ENCODE measurements around the gene ZNF428. TPM values are rescaled to one million over a fixed set of nuclear protein-coding genes. Genes with fewer than 3 reads are reported as not detected.

Gene ZNF428
- total and polyA plus RNA-seq, 2 of the 8 experiments (the other 6 are each of a cell fraction or from before 2014, with no cell fraction given) = 7.8 to 16.7 TPM

GRCh38 chr19:43651758-43652545, 32.5 kb upstream of the ZNF428 start:
- Histone ChIP-seq H2AFZ (ENCODE audit: low read length) (no peak overlapping the region), H3K79me2 (ENCODE audit: control insufficient read depth in 1 of 2, insufficient read depth in 2 of 2, low read length in 2 of 2) (no peaks in the 10 kb centered on the region), H2BK15ac (ENCODE audit: low read length) (no peak overlapping the region), H3K14ac (ENCODE audit: insufficient read length) (no peak overlapping the region), H2BK5ac (ENCODE audit: low read depth, low read length) (no peak overlapping the region), H4K8ac (ENCODE audit: extremely low read depth, insufficient read depth, low read length) (no peak overlapping the region; the same call in 1 of the 2 replicates), H3K23me2 (ENCODE audit: low read depth, low read length) (no peaks in the 10 kb centered on the region), H3K23ac (ENCODE audit: insufficient read length) (no peak overlapping the region), H3K79me1 (ENCODE audit: low read depth, low read length) (no peaks in the 10 kb centered on the region), H2BK12ac (ENCODE audit: low read depth, low read length) (no peak overlapping the region), H3K4me1 (replicated peaks in 1 of 4; ENCODE audit: control insufficient read depth in 3 of 4, insufficient read depth in 4 of 4, low read length in 3 of 4) (no peaks in the 10 kb centered on the region; a peak in 1 of 7 replicates), H3K4ac (replicated peaks; ENCODE audit: insufficient read length, low read depth, low read length) (no peak overlapping the region), H3K36me3 (ENCODE audit: control insufficient read depth in 2 of 4, insufficient read depth in 4 of 4, low read length in 3 of 4) (peaks cover 6 to 26% (median 17%) of the 10 kb centered on the region in 4 experiments; a peak in 5 of 8 replicates), H3K18ac (ENCODE audit: extremely low read depth, low read length) (no peak overlapping the region), H3K56ac (replicated peaks; ENCODE audit: insufficient read length, low read depth, low read length) (no peak overlapping the region), H2BK20ac (ENCODE audit: low read length) (no peak overlapping the region), H3K27ac (ENCODE audit: low read depth, low read length) (no peak overlapping the region), H3K9ac (replicated peaks in 1 of 4; ENCODE audit: extremely low read depth in 1 of 4, low read depth in 3 of 4, low read length in 3 of 4) (no peak overlapping the region), H3K27me3 (replicated peaks in 1 of 4; ENCODE audit: control insufficient read depth in 3 of 4, extremely low read depth in 1 of 4, insufficient read depth in 3 of 4, low read length in 3 of 4) (no peaks in the 10 kb centered on the region), H3K9me3 (ENCODE audit: insufficient read depth in 2 of 2, low read depth in 1 of 2, low read length in 1 of 2) (no peaks in the 10 kb centered on the region; a peak in 1 of 4 replicates), H2BK120ac (replicated peaks; ENCODE audit: low read depth, low read length) (no peak overlapping the region), H4K91ac (replicated peaks; ENCODE audit: insufficient read length, low read length) (no peak overlapping the region), H3K4me2 (ENCODE audit: insufficient read depth in 1 of 2, low read depth in 2 of 2, low read length in 2 of 2) (no peak overlapping the region), H4K20me1 (replicated peaks in 1 of 2; ENCODE audit: control insufficient read depth in 1 of 2, insufficient read depth in 2 of 2, low read length in 2 of 2) (no peaks in the 10 kb centered on the region), H3K4me3 (ENCODE audit: extremely low read depth in 1 of 4, insufficient read depth in 2 of 4, low read depth in 3 of 4, low read length in 4 of 4) (no peak overlapping the region), H2AK5ac (ENCODE audit: low read depth, low read length) (no peak overlapping the region), H4K5ac (ENCODE audit: insufficient read length, low read depth, low read length) (no peak overlapping the region)
- ChIA-PET POLR2A (ENCODE audit: partially characterized antibody) (interaction anchor here (1.2 kb wide), 1 partner anchor 10 kb away, joined by 3 read pairs; no protein-coding TSS in a partner anchor), CTCF (ENCODE audit: partially characterized antibody) (interaction anchor here (0.7 to 4.2 kb wide), 24 partner anchors 10 to 1483 kb away, joined by 3 to 32 read pairs (median 4); partner anchors contain the start of genes IRGQ and ZNF576)
- DNase-seq (ENCODE audit: low read depth in 1 of 2, low spot score in 2 of 2) (peak in 1 of 2 experiments; percentile 80), FAIRE-seq (peak; percentile 82)
- TF ChIP-seq RAD21 (IDR thresholded peaks at IDR 0.05 in 1 of 2, conservative IDR thresholded peaks at IDR 0.05 in 1 of 2; ENCODE audit: low read depth in 2 of 2, low read length in 2 of 2) (peak; percentile 81 to 87), POU5F1 (IDR thresholded peaks at IDR 0.05; ENCODE audit: low read depth, low read length) (no peak), CTCF (IDR thresholded peaks at IDR 0.05; ENCODE audit: control extremely low read depth in 1 of 3, insufficient read depth in 1 of 3, low read depth in 1 of 3, low read length in 3 of 3) (peak; percentile 84 to 92 (median 86))
- 80% methylated on average over 14 of the region's 14 CpGs; no CpG with 5 or more reads in 1 of the 2 experiments for WGBS, 2 experiments (ENCODE audit: extremely low coverage in 1 of 2, insufficient coverage in 1 of 2, insufficient read length in 1 of 2, insufficient replicate concordance in 2 of 2, low coverage in 1 of 2, low lambda C conversion rate in 2 of 2, missing lambda C conversion rate in 1 of 2)
